Thyroid gland (tissue), 4 donors: ENCODE measurements around the gene ARL4D.

Experiments
- CTCF ChIP-seq, 6 experiments: fragments of 200-600 bp in 3 of 6; fragments of 450-650 bp in 3 of 6; sonication (generic) in 3 of 6; IDR thresholded peaks; one replicate each; pipeline ENCODE4 v1.5.1; 2016 to 2019; ENCODE audit warnings: antibody characterized with exemption in 6 of 6, mild to moderate bottlenecking in 2 of 6, inconsistent platforms in 1 of 6, moderate library complexity in 1 of 6
- POLR2A ChIP-seq, 2 donors: fragments of 450-650 bp; IDR thresholded peaks; one replicate each; pipeline ENCODE4 v1.6.1; 2017; ENCODE audit warnings: antibody characterized with exemption in 2 of 2, mild to moderate bottlenecking in 2 of 2, moderate library complexity in 1 of 2

GRCh38 chr17:43381621-43382020, 17.2 kb upstream of the ARL4D start:
- TF ChIP-seq CTCF (IDR thresholded peaks at IDR 0.05) (no peak), POLR2A (IDR thresholded peaks at IDR 0.05) (no peak)
